ENCODE measurements around the gene HES1.

Gene HES1

GRCh38 chr3:194170793-194171192 is 34.8 kb downstream of the HES1 start:
- no peak for DNase-seq

GRCh38 chr3:194174406-194174805 is 38.5 kb downstream of the HES1 start:
- no peak for DNase-seq

- DNase-seq = no peak
Measured at GRCh38 chr3:194174980-194175379, 39.0 kb downstream of the HES1 start.

GRCh38 chr3:194176274-194176991 is 40.5 kb downstream of the HES1 start:
- no peak for DNase-seq

GRCh38 chr3:194177141-194177540 is 41.2 kb downstream of the HES1 start:
- no peak for DNase-seq

GRCh38 chr3:194178128-194178527 is 42.2 kb downstream of the HES1 start:
- no peak for DNase-seq

- DNase-seq = no peak
Measured at GRCh38 chr3:194178669-194179068, 42.7 kb downstream of the HES1 start.

- no peak for DNase-seq
Measured at GRCh38 chr3:194180570-194180969, 44.6 kb downstream of the HES1 start.

GRCh38 chr3:194181612-194182529 is 45.9 kb downstream of the HES1 start:
- DNase-seq = no peak

- DNase-seq = no peak
Measured at GRCh38 chr3:194183271-194183670, 47.3 kb downstream of the HES1 start.

- DNase-seq = no peak
Measured at GRCh38 chr3:194184265-194184751, 48.4 kb downstream of the HES1 start.

- DNase-seq = no peak
Measured at GRCh38 chr3:194184801-194185200, 48.9 kb downstream of the HES1 start.

GRCh38 chr3:194185221-194185620 is 49.3 kb downstream of the HES1 start:
- no peak for DNase-seq

GRCh38 chr3:194187233-194187944 is 51.4 kb downstream of the HES1 start:
- no peak for DNase-seq
